ENCODE measurements around the gene KDM1A. TPM values are rescaled to one million over a fixed set of nuclear protein-coding genes. Genes with fewer than 3 reads are reported as not detected.

KDM1A gene
- total RNA-seq, 1 donor from 2014 or later: 258 TPM

DNA sequence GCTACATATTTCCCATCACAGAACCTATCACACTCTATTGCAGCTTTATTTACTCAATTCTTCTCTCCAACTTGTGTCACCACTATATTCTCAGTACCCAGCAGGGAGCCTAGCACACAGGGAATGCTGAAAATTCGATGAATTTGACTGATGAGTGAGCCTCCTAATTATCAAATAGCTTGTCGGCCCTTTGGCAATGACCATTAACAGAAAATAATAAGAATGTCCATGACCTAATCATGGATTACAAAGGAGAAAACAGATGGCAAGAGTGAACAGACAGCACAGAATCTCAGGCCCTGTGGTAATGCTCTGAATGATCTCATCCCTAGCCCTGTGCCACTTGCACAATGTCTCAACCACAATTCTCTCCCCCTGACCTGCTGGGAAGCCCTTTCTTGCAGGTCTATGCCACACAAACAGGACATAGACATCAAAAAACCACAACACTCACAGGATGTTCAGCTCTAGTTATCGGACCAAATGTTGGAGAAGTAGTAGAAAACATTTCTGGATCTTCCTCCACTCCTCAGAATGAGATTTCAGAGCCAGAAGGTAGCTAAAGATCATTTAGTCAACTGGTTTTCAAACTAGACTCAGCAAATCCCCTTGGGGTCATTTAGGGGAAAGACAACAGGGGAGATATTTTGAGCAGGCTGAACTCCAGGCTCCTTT lies 80.9 kb downstream of the KDM1A start:
- no peak overlapping the region for H3K27ac Mint-ChIP-seq (ENCODE audit: unreplicated experiment)
- no peak for DNase-seq (ENCODE audit: low read depth, low spot score)
- TF ChIP-seq, protein P1, sequence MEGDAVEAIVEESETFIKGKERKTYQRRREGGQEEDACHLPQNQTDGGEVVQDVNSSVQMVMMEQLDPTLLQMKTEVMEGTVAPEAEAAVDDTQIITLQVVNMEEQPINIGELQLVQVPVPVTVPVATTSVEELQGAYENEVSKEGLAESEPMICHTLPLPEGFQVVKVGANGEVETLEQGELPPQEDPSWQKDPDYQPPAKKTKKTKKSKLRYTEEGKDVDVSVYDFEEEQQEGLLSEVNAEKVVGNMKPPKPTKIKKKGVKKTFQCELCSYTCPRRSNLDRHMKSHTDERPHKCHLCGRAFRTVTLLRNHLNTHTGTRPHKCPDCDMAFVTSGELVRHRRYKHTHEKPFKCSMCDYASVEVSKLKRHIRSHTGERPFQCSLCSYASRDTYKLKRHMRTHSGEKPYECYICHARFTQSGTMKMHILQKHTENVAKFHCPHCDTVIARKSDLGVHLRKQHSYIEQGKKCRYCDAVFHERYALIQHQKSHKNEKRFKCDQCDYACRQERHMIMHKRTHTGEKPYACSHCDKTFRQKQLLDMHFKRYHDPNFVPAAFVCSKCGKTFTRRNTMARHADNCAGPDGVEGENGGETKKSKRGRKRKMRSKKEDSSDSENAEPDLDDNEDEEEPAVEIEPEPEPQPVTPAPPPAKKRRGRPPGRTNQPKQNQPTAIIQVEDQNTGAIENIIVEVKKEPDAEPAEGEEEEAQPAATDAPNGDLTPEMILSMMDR (conservative IDR thresholded peaks at IDR 0.05): no peak
- H3K27me3 Mint-ChIP-seq (ENCODE audit: low read depth): no peaks in the 10 kb centered on the region
- no peak overlapping the region for H3K4me3 Mint-ChIP-seq
- no peaks in the 10 kb centered on the region for H3K9me3 Mint-ChIP-seq
- peaks cover 34% of the 10 kb centered on the region for H3K4me1 Mint-ChIP-seq
- no peaks in the 10 kb centered on the region for H3K36me3 Mint-ChIP-seq (ENCODE audit: low read depth)

DNA sequence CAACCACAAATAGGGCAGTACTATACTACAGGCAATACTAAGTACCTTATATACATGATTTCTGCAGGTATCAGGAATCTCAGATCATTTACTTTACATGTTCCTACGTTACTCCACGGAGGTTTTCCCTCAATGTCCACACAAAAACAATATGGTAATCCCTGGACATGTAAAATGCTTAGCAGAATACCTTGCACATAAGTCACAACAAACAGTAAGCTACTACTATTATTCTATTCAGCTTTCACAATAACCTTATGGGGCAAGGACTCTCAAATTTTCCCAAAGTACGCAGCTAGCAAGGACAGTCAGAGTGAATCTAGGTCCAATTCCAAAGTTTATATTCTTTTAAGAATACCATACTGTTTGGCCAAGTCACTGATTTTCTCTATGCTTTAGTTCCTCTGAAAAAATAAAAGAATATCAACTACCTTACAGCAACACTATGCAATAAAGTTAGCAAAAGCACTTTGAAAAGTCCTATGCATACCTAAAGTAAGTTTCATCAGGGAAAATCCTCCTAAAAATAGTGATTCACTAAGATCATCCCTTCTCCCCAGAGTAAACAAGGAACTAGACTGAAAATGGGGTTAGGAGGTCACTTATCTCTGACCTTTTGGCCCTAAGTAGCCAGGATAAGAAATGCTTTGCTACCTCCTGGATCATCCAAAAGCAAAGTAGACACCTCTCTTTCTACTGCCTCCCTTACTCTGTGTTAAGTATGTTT lies 82.0 kb downstream of the KDM1A start:
- peaks cover 34% of the 10 kb centered on the region for H3K4me1 Mint-ChIP-seq
- H3K9me3 Mint-ChIP-seq: no peaks in the 10 kb centered on the region
- no peaks in the 10 kb centered on the region for H3K27me3 Mint-ChIP-seq (ENCODE audit: low read depth)
- H3K27ac Mint-ChIP-seq (ENCODE audit: unreplicated experiment): no peak overlapping the region
- H3K4me3 Mint-ChIP-seq: no peak overlapping the region
- DNase-seq (ENCODE audit: low read depth, low spot score): no peak
- TF ChIP-seq, protein P1 (conservative IDR thresholded peaks at IDR 0.05): no peak
- no peaks in the 10 kb centered on the region for H3K36me3 Mint-ChIP-seq (ENCODE audit: low read depth)

- Mint-ChIP-seq H3K9me3 (no peaks in the 10 kb centered on the region), H3K27ac (ENCODE audit: unreplicated experiment) (peak overlapping the region; percentile 40), H3K36me3 (ENCODE audit: low read depth) (peaks cover 4% of the 10 kb centered on the region), H3K27me3 (ENCODE audit: low read depth) (no peaks in the 10 kb centered on the region), H3K4me1 (peaks cover 34% of the 10 kb centered on the region), H3K4me3 (no peak overlapping the region)
- no peak for DNase-seq (ENCODE audit: low read depth, low spot score)
- TF ChIP-seq, protein P1 (conservative IDR thresholded peaks at IDR 0.05): no peak
These were observed 82.6 kb downstream of the KDM1A start for GRCh38 chr1:23101887-23102286.

- DNase-seq (ENCODE audit: low read depth, low spot score): no peak
- Mint-ChIP-seq H3K9me3 (no peaks in the 10 kb centered on the region), H3K4me1 (peaks cover 34% of the 10 kb centered on the region), H3K4me3 (no peak overlapping the region), H3K27me3 (ENCODE audit: low read depth) (no peaks in the 10 kb centered on the region), H3K27ac (ENCODE audit: unreplicated experiment) (peak overlapping the region; percentile 40), H3K36me3 (ENCODE audit: low read depth) (peaks cover 5% of the 10 kb centered on the region)
- TF ChIP-seq, protein P1 (conservative IDR thresholded peaks at IDR 0.05): no peak
These were observed 83.0 kb downstream of the KDM1A start for GRCh38 chr1:23102289-23102688.

DNA sequence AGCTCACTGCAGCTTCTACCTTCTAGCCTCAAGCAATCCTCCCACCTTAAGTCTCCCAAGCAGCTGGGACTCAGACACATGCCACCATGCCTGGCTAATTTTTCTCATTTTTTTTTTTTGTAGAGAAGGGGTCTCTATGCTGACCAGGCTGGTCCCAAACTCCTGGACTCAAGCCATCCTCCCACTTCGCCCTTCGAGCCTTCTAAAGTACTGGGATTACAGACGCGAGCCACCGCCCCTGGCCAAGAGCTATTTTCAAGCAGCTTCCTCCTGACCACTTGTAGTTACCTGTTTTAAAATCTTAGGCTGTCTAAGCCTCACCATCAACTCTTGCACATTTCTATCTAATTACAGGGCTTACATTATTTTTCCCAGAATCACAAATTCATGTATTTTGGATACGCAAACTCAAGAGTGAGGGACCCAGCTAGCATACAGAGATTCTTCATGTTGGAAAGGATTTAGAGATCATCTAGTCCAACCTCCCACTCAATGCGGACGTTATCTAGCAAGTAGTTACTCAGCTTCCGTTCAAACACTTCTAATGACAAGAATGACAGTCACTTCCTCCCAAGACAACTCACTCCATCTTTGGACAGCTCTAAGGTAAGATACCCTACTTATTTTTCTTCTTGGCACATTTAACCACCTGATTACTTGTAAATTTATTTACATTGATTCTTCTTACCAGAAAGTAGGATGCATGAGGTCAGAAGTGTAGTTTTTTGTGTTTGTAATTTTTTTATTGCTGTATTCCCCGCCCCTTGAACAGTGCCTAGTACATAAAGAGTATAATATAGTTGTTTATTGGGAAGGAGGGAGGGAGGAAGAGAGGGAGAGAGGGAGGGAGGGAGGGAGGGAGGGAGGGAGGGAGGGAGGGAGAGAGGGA lies 84.0 kb downstream of the KDM1A start:
- no peak for DNase-seq (ENCODE audit: low read depth, low spot score)
- H3K4me3 Mint-ChIP-seq: no peak overlapping the region
- TF ChIP-seq, protein P1 (conservative IDR thresholded peaks at IDR 0.05): no peak
- H3K36me3 Mint-ChIP-seq (ENCODE audit: low read depth): peaks cover 9% of the 10 kb centered on the region
- peaks cover 34% of the 10 kb centered on the region for H3K4me1 Mint-ChIP-seq
- no peaks in the 10 kb centered on the region for H3K27me3 Mint-ChIP-seq (ENCODE audit: low read depth)
- H3K9me3 Mint-ChIP-seq: no peaks in the 10 kb centered on the region
- no peak overlapping the region for H3K27ac Mint-ChIP-seq (ENCODE audit: unreplicated experiment)
